Activated naive CD4-positive, alpha-beta T cell treated with anti-CD3 and anti-CD28 coated beads for 36 hours (primary cell): ENCODE data around the gene MYBL2. TPM values are rescaled to one million over a fixed set of nuclear protein-coding genes. Genes with fewer than 3 reads are reported as not detected.

Experiments used
- CTCF ChIA-PET: fragments of 350-600 bp; sonication (Branson Sonifier 250); formaldehyde crosslinking; loops from one replicate; lab custom pipeline; 2021; ENCODE audit warnings: antibody characterized with exemption; lab: Charles Lee
- DNase-seq: peaks from one replicate; pipeline ENCODE4 v3.0.0-alpha.2; 2020
- H3K27ac Mint-ChIP-seq: one replicate; pipeline ENCODE4 v1.8.0; 2021; ENCODE audit warnings: mild to moderate bottlenecking, mixed read lengths
- H3K27me3 Mint-ChIP-seq: one replicate; pipeline ENCODE4 v1.8.0; 2021; ENCODE audit warnings: low read depth, mixed read lengths
- H3K36me3 Mint-ChIP-seq: one replicate; pipeline ENCODE4 v1.8.0; 2021; ENCODE audit warnings: low read depth, mixed read lengths
- H3K4me1 Mint-ChIP-seq: one replicate; pipeline ENCODE4 v1.8.0; 2021; ENCODE audit warnings: low read depth, mixed read lengths
- H3K4me3 Mint-ChIP-seq: one replicate; pipeline ENCODE4 v1.8.0; 2021; ENCODE audit warnings: mild to moderate bottlenecking, moderate library complexity, mixed read lengths
- H3K9me3 Mint-ChIP-seq: one replicate; pipeline ENCODE4 v1.8.0; 2021; ENCODE audit warnings: mixed read lengths
- intact Hi-C: fragments of 100-400 bp; cut with micrococcal nuclease; formaldehyde crosslinking; loops from one replicate; pipeline ENCODE4 v1.15.1; 2023
- total RNA-seq, 2 experiments: library from RNA; stranded (reverse); gene quantifications; one replicate each; pipeline ENCODE4 v1.2.3, GENCODE V29; 2021

MYBL2 gene
- total RNA-seq, 2 experiments from 2014 or later, result 102 to 106 TPM

GRCh38 chr20:43662943-43663655 lies 3.8 kb upstream of the MYBL2 start:
- no peak overlapping the region for H3K4me3 Mint-ChIP-seq

GRCh38 chr20:43665466-43666176 lies 1.3 kb upstream of the MYBL2 start:
- Mint-ChIP-seq H3K4me1 (peaks cover 4% of the 10 kb centered on the region), H3K9me3 (no peaks in the 10 kb centered on the region), H3K4me3 (peak overlapping the region; percentile 49), H3K27ac (no peak overlapping the region), H3K27me3 (peaks cover 9% of the 10 kb centered on the region), H3K36me3 (peaks cover 18% of the 10 kb centered on the region)
- intact Hi-C loops, result loop anchor here (2.0 kb wide), 1 partner anchor 75 kb away; the partner anchor contains the start of gene IFT52
- CTCF ChIA-PET, result interaction anchor here (0.6 kb wide), 1 partner anchor 211 kb away, joined by 4 read pairs; no protein-coding TSS in a partner anchor
- DNase-seq, result no peak

More at GRCh38 chr20:43662943-43663655, 3.8 kb upstream of the MYBL2 start:
- CTCF ChIA-PET, result no interaction called here
- Mint-ChIP-seq H3K27me3 (no peaks in the 10 kb centered on the region), H3K36me3 (no peaks in the 10 kb centered on the region), H3K27ac (no peak overlapping the region), H3K4me1 (peaks cover 4% of the 10 kb centered on the region), H3K9me3 (no peaks in the 10 kb centered on the region)
- intact Hi-C loops, result no loop called here
- DNase-seq, result no peak

GRCh38 chr20:43667341-43668132 lies 623 bp downstream of the MYBL2 start:
- Mint-ChIP-seq H3K27me3 (peaks cover 9% of the 10 kb centered on the region), H3K4me3 (peak overlapping the region; percentile 84), H3K27ac (no peak overlapping the region), H3K9me3 (no peaks in the 10 kb centered on the region), H3K4me1 (peaks cover 4% of the 10 kb centered on the region), H3K36me3 (peaks cover 27% of the 10 kb centered on the region)
- intact Hi-C loops, result loop anchor here (1.0 to 2.0 kb wide), 3 partner anchors 77 to 210 kb away; partner anchors contain the start of genes IFT52 and SRSF6
- DNase-seq, result peak; percentile 40
- CTCF ChIA-PET, result interaction anchor here (1.5 kb wide), 1 partner anchor 24 kb away, joined by 6 read pairs; no protein-coding TSS in a partner anchor

GRCh38 chr20:43669332-43669731 lies 2.4 kb downstream of the MYBL2 start:
- H3K36me3 Mint-ChIP-seq, result peaks cover 37% of the 10 kb centered on the region
- H3K27me3 Mint-ChIP-seq, result peaks cover 9% of the 10 kb centered on the region
- CTCF ChIA-PET, result no interaction called here
- peaks cover 4% of the 10 kb centered on the region for H3K4me1 Mint-ChIP-seq
- no peak overlapping the region for H3K27ac Mint-ChIP-seq
- H3K4me3 Mint-ChIP-seq, result no peak overlapping the region
- intact Hi-C loops, result no loop called here
- no peak for DNase-seq
- H3K9me3 Mint-ChIP-seq, result peaks cover 2% of the 10 kb centered on the region

- Mint-ChIP-seq H3K27me3 (peaks cover 9% of the 10 kb centered on the region), H3K27ac (no peak overlapping the region), H3K9me3 (peaks cover 2% of the 10 kb centered on the region), H3K36me3 (peaks cover 45% of the 10 kb centered on the region), H3K4me3 (no peak overlapping the region), H3K4me1 (peaks cover 4% of the 10 kb centered on the region)
- CTCF ChIA-PET, result no interaction called here
- intact Hi-C loops, result no loop called here
- no peak for DNase-seq
Measured at GRCh38 chr20:43670423-43670822, 3.5 kb downstream of the MYBL2 start.

GRCh38 chr20:43676368-43676767 lies 9.5 kb downstream of the MYBL2 start:
- Mint-ChIP-seq H3K27ac (no peak overlapping the region), H3K4me1 (peaks cover 4% of the 10 kb centered on the region), H3K4me3 (no peak overlapping the region), H3K27me3 (no peaks in the 10 kb centered on the region), H3K9me3 (peaks cover 2% of the 10 kb centered on the region), H3K36me3 (peaks cover 62% of the 10 kb centered on the region)
- no peak for DNase-seq
- intact Hi-C loops, result no loop called here
- CTCF ChIA-PET, result interaction anchor here (0.6 kb wide), 1 partner anchor 16 kb away, joined by 3 read pairs; no protein-coding TSS in a partner anchor

GRCh38 chr20:43680981-43681380 lies 14.1 kb downstream of the MYBL2 start:
- Mint-ChIP-seq H3K4me1 (peaks cover 15% of the 10 kb centered on the region), H3K9me3 (no peaks in the 10 kb centered on the region), H3K27ac (no peak overlapping the region), H3K4me3 (no peak overlapping the region), H3K27me3 (no peaks in the 10 kb centered on the region), H3K36me3 (peaks cover 52% of the 10 kb centered on the region)
- DNase-seq, result no peak
- CTCF ChIA-PET, result interaction anchor here (0.8 to 2.3 kb wide), 3 partner anchors 11 to 143 kb away, joined by 3 to 7 read pairs (median 4); no protein-coding TSS in a partner anchor
- intact Hi-C loops, result no loop called here

- Mint-ChIP-seq H3K27me3 (no peaks in the 10 kb centered on the region), H3K4me1 (peaks cover 15% of the 10 kb centered on the region), H3K27ac (peak overlapping the region; percentile 56), H3K9me3 (no peaks in the 10 kb centered on the region), H3K4me3 (no peak overlapping the region), H3K36me3 (peaks cover 52% of the 10 kb centered on the region)
- no peak for DNase-seq
- CTCF ChIA-PET, result interaction anchor here (0.8 to 2.3 kb wide), 3 partner anchors 10 to 143 kb away, joined by 3 to 7 read pairs (median 4); no protein-coding TSS in a partner anchor
- intact Hi-C loops, result no loop called here
Measured at GRCh38 chr20:43681468-43681942, 14.6 kb downstream of the MYBL2 start.

- no peak overlapping the region for H3K4me3 Mint-ChIP-seq
- H3K27ac Mint-ChIP-seq, result no peak overlapping the region
- intact Hi-C loops, result no loop called here
- peaks cover 15% of the 10 kb centered on the region for H3K4me1 Mint-ChIP-seq
- no peaks in the 10 kb centered on the region for H3K9me3 Mint-ChIP-seq
- peaks cover 51% of the 10 kb centered on the region for H3K36me3 Mint-ChIP-seq
- H3K27me3 Mint-ChIP-seq, result no peaks in the 10 kb centered on the region
- DNase-seq, result peak; percentile 63
- CTCF ChIA-PET, result interaction anchor here (1.0 kb wide), 1 partner anchor 69 kb away, joined by 3 read pairs; no protein-coding TSS in a partner anchor
Measured at GRCh38 chr20:43681991-43682410, 15.1 kb downstream of the MYBL2 start.

- Mint-ChIP-seq H3K4me3 (no peak overlapping the region), H3K4me1 (peaks cover 15% of the 10 kb centered on the region), H3K36me3 (peaks cover 49% of the 10 kb centered on the region), H3K27ac (no peak overlapping the region), H3K27me3 (no peaks in the 10 kb centered on the region), H3K9me3 (no peaks in the 10 kb centered on the region)
- CTCF ChIA-PET, result no interaction called here
- intact Hi-C loops, result no loop called here
- no peak for DNase-seq
Measured at GRCh38 chr20:43682446-43682845, 15.5 kb downstream of the MYBL2 start.

GRCh38 chr20:43686820-43687219 lies 19.9 kb downstream of the MYBL2 start:
- CTCF ChIA-PET, result no interaction called here

More at GRCh38 chr20:43686820-43687219, 19.9 kb downstream of the MYBL2 start:
- intact Hi-C loops, result no loop called here
- Mint-ChIP-seq H3K9me3 (no peaks in the 10 kb centered on the region), H3K36me3 (peaks cover 45% of the 10 kb centered on the region), H3K27ac (no peak overlapping the region), H3K4me3 (no peak overlapping the region), H3K4me1 (peaks cover 21% of the 10 kb centered on the region), H3K27me3 (no peaks in the 10 kb centered on the region)
- DNase-seq, result no peak
